SU-DHL-6 (cell line): ENCODE results near the gene GRIK4.

Experiments
- H2AFZ ChIP-seq: fragments of 200-600 bp; sonication (generic); 2 replicates; pipeline ENCODE4 v1.6.1; 2014; ENCODE audit warnings: low read depth, mild to moderate bottlenecking, moderate library complexity, mixed read lengths, antibody characterized with exemption, low read length; ENCODE audit not compliant: severe bottlenecking
- H3F3A ChIP-seq: fragments of 200-600 bp; shearing (Covaris generic); 2 replicates; pipeline ENCODE4 v1.6.0; 2016; ENCODE audit warnings: antibody characterized with exemption, mild to moderate bottlenecking; ENCODE audit not compliant: insufficient read depth
- H3K27ac ChIP-seq: fragments of 200-600 bp; sonication (generic); 2 replicates; pipeline ENCODE4 v1.5.1; 2016; ENCODE audit warnings: low read depth, mild to moderate bottlenecking, low read length, moderate library complexity, mixed read lengths
- H3K27me3 ChIP-seq: fragments of 200-600 bp; sonication (generic), shearing (Covaris generic); 2 replicates; pipeline ENCODE4 v1.6.0; 2014; ENCODE audit warnings: mild to moderate bottlenecking, low read length
- H3K36me3 ChIP-seq: fragments of 200-600 bp; sonication (generic); 2 replicates; pipeline ENCODE4 v1.6.1; 2014; ENCODE audit warnings: mild to moderate bottlenecking, low read length, mixed read lengths
- H3K4me2 ChIP-seq: fragments of 300-600, 200-600 bp; shearing (Covaris generic), sonication (generic); 2 replicates; pipeline ENCODE4 v1.6.0; 2014; ENCODE audit warnings: low read length, low read depth, mild to moderate bottlenecking; ENCODE audit not compliant: poor library complexity, severe bottlenecking
- H3K4me3 ChIP-seq: fragments of 200-600 bp; sonication (generic); 2 replicates; pipeline ENCODE4 v1.5.1; 2014; ENCODE audit warnings: antibody characterized with exemption, low read length, mild to moderate bottlenecking, mixed read lengths; ENCODE audit not compliant: insufficient read depth, poor library complexity, severe bottlenecking
- H3K79me2 ChIP-seq: fragments of 200-600 bp; sonication (generic); 2 replicates; pipeline ENCODE4 v1.6.1; 2014; ENCODE audit warnings: mild to moderate bottlenecking, low read length, moderate library complexity; ENCODE audit not compliant: insufficient read depth
- H3K9ac ChIP-seq: fragments of 200-600 bp; sonication (generic); 2 replicates; pipeline ENCODE4 v1.7.0; 2014; ENCODE audit warnings: mild to moderate bottlenecking, low read length
- H3K9me2 ChIP-seq: fragments of 200-600 bp; sonication (generic); replicated peaks from 2 replicates; pipeline ENCODE4 v1.6.1; 2014; ENCODE audit warnings: low read length; ENCODE audit not compliant: insufficient read depth
- H3K9me3 ChIP-seq: fragments of 200-600 bp; sonication (generic); 2 replicates; pipeline ENCODE4 v1.6.1; 2014; ENCODE audit warnings: low read length, mixed read lengths; ENCODE audit not compliant: insufficient read depth
- H4K20me1 ChIP-seq: fragments of 200-600 bp; sonication (generic); 2 replicates; pipeline ENCODE4 v1.6.1; 2014; ENCODE audit warnings: low read depth, mild to moderate bottlenecking, antibody characterized with exemption, low read length, moderate library complexity, mixed read lengths
- CTCF ChIP-seq: fragments of 200-600 bp; sonication (generic); IDR thresholded peaks from one replicate; pipeline ENCODE4 v1.5.1; 2017; ENCODE audit warnings: antibody characterized with exemption, mild to moderate bottlenecking, low read length, moderate library complexity; ENCODE audit not compliant: insufficient read depth, poor library complexity, severe bottlenecking
- EZH2phosphoT487 ChIP-seq: fragments of 200-600 bp; sonication (generic), shearing (Covaris generic); conservative IDR thresholded peaks from 2 replicates; pipeline ENCODE4 v1.6.1; 2018; ENCODE audit warnings: mild to moderate bottlenecking, antibody characterized with exemption, low read length, moderate library complexity, mixed read lengths

The GRIK4 gene

GRCh38 chr11:120569861-120570260 is 58.3 kb downstream of the GRIK4 start:
- Histone ChIP-seq H3K9me3 (no peaks in the 10 kb centered on the region), H3K9ac (no peak overlapping the region), H3K79me2 (no peaks in the 10 kb centered on the region), H4K20me1 (no peaks in the 10 kb centered on the region), H3K27me3 (no peaks in the 10 kb centered on the region), H3F3A (no peaks in the 10 kb centered on the region), H3K36me3 (no peaks in the 10 kb centered on the region), H3K27ac (no peak overlapping the region), H3K4me3 (no peak overlapping the region), H3K9me2 (no peaks in the 10 kb centered on the region), H2AFZ (no peak overlapping the region), H3K4me2 (no peak overlapping the region)
- TF ChIP-seq CTCF: no peak
- no peak for TF ChIP-seq EZH2phosphoT487

GRCh38 chr11:120571476-120571875 is 59.9 kb downstream of the GRIK4 start:
- Histone ChIP-seq H3K9ac (no peak overlapping the region), H3K9me3 (no peaks in the 10 kb centered on the region), H3K79me2 (no peaks in the 10 kb centered on the region), H3K9me2 (no peaks in the 10 kb centered on the region), H3K27me3 (no peaks in the 10 kb centered on the region), H3K4me3 (no peak overlapping the region), H4K20me1 (no peaks in the 10 kb centered on the region), H2AFZ (no peak overlapping the region), H3K27ac (no peak overlapping the region), H3K4me2 (no peak overlapping the region), H3F3A (no peaks in the 10 kb centered on the region), H3K36me3 (no peaks in the 10 kb centered on the region)
- TF ChIP-seq EZH2phosphoT487: no peak
- TF ChIP-seq CTCF: no peak

GRCh38 chr11:120573756-120574354 is 62.3 kb downstream of the GRIK4 start:
- Histone ChIP-seq H4K20me1 (no peaks in the 10 kb centered on the region), H3K9me3 (no peaks in the 10 kb centered on the region), H3K36me3 (no peaks in the 10 kb centered on the region), H3K27me3 (no peaks in the 10 kb centered on the region), H3K4me3 (no peak overlapping the region), H3K9me2 (no peaks in the 10 kb centered on the region), H3K4me2 (no peak overlapping the region), H3F3A (no peaks in the 10 kb centered on the region), H3K27ac (no peak overlapping the region), H3K9ac (no peak overlapping the region), H3K79me2 (no peaks in the 10 kb centered on the region), H2AFZ (no peak overlapping the region)
- TF ChIP-seq CTCF (no peak), EZH2phosphoT487 (no peak)
